Uterus (tissue), 4 donors: Measurements from ENCODE around the gene EVC2. TPM values are rescaled to one million over a fixed set of nuclear protein-coding genes. Genes with fewer than 3 reads are reported as not detected.

ENCODE experiments used
- DNase-seq, 2 donors: peaks; one replicate each; pipeline ENCODE4 v3.0.0-alpha.2; 2019 to 2020
- H3K27ac ChIP-seq, 2 donors: fragments of 200-600 bp; sonication (generic); 1 replicate in 1 of 2; 2 replicates in 1 of 2; pipeline ENCODE4 v1.5.1; 2016 to 2018
- H3K27me3 ChIP-seq, 2 donors: fragments of 200-600 bp; sonication (generic); one replicate each; pipeline ENCODE4 v1.5.1; 2018 to 2019; ENCODE audit warnings: control low read depth in 1 of 2
- H3K36me3 ChIP-seq, 2 donors: fragments of 200-600 bp; sonication (generic); one replicate each; pipeline ENCODE4 v1.5.1; 2019; ENCODE audit warnings: control low read depth in 1 of 2
- H3K4me1 ChIP-seq, 2 donors: fragments of 200-600 bp; sonication (generic); one replicate each; pipeline ENCODE4 v1.5.1; 2018 to 2019; ENCODE audit warnings: control low read depth in 1 of 2
- H3K4me3 ChIP-seq, 2 donors: fragments of 200-600 bp; sonication (generic); 1 replicate in 1 of 2; 2 replicates in 1 of 2; pipeline ENCODE4 v1.5.1; 2018 to 2019; ENCODE audit warnings: mild to moderate bottlenecking in 1 of 2
- H3K9me3 ChIP-seq, 2 donors: fragments of 200-600 bp; sonication (generic); one replicate each; pipeline ENCODE4 v1.5.1; 2019; ENCODE audit warnings: control low read depth in 1 of 2
- POLR2A ChIP-seq, 2 donors: fragments of 450-650 bp; IDR thresholded peaks; one replicate each; pipeline ENCODE4 v1.6.1; 2016; ENCODE audit warnings: antibody characterized with exemption in 2 of 2, mild to moderate bottlenecking in 1 of 2, moderate library complexity in 1 of 2
- intact Hi-C: fragments of 100-400 bp; cut with DNase I; formaldehyde crosslinking; loops from one replicate; pipeline ENCODE4 v1.15.1; 2023; ENCODE audit warnings: low total_unique reads
- total RNA-seq, 4 donors: library from RNA; depleted of rRNA in 3 of 4; stranded (reverse); fragments of >200 nt in 3 of 4; gene quantifications; one replicate each; pipeline versions ENCODE4 v1.1.0 to v1.2.4, GENCODE V29; 2014 to 2023
- TF ChIP-seq, protein P1 (sequence below), 4 experiments: fragments of 200-600 bp in 2 of 4; fragments of 450-650 bp in 2 of 4; sonication (generic) in 2 of 4; IDR thresholded peaks; one replicate each; pipeline ENCODE4 v1.5.1; 2016 to 2019; ENCODE audit warnings: antibody characterized with exemption in 4 of 4, mild to moderate bottlenecking in 2 of 4, moderate library complexity in 1 of 4
- donor health status: DM: yes; HTN: yes; CAD: no.

Gene EVC2
- total RNA-seq, 4 donors from 2014 or later = 5.6 to 21.8 (median 14.8) TPM

DNA sequence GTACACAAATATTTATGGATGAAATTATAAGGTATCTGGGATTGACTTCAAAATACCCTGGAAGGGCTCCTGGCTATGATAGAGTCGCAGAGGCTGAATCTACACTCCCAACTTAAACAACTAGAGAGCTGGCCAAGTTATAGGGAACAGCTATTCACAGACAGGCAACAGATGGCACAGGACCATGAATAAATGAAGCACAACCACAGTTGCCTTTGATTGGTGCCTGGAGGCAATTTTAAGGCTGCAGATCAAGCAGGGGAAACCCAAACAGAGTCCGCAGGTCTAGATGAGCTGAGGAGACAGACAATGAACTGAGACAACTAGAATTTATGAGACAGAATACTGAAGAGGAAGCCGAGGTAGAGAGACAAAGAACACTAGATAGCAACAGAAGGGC lies 155.9 kb downstream of the EVC2 start:
- no peak overlapping the region for H3K4me3 ChIP-seq
- H3K27me3 ChIP-seq = no peaks in the 10 kb centered on the region
- intact Hi-C loops = no loop called here
- DNase-seq = no peak
- H3K4me1 ChIP-seq = no peaks in the 10 kb centered on the region
- no peak for TF ChIP-seq POLR2A (IDR thresholded peaks at IDR 0.05)
- TF ChIP-seq, protein P1, sequence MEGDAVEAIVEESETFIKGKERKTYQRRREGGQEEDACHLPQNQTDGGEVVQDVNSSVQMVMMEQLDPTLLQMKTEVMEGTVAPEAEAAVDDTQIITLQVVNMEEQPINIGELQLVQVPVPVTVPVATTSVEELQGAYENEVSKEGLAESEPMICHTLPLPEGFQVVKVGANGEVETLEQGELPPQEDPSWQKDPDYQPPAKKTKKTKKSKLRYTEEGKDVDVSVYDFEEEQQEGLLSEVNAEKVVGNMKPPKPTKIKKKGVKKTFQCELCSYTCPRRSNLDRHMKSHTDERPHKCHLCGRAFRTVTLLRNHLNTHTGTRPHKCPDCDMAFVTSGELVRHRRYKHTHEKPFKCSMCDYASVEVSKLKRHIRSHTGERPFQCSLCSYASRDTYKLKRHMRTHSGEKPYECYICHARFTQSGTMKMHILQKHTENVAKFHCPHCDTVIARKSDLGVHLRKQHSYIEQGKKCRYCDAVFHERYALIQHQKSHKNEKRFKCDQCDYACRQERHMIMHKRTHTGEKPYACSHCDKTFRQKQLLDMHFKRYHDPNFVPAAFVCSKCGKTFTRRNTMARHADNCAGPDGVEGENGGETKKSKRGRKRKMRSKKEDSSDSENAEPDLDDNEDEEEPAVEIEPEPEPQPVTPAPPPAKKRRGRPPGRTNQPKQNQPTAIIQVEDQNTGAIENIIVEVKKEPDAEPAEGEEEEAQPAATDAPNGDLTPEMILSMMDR (IDR thresholded peaks at IDR 0.05) = no peak
- H3K9me3 ChIP-seq = no peaks in the 10 kb centered on the region
- H3K27ac ChIP-seq = no peak overlapping the region
- no peaks in the 10 kb centered on the region for H3K36me3 ChIP-seq

DNA sequence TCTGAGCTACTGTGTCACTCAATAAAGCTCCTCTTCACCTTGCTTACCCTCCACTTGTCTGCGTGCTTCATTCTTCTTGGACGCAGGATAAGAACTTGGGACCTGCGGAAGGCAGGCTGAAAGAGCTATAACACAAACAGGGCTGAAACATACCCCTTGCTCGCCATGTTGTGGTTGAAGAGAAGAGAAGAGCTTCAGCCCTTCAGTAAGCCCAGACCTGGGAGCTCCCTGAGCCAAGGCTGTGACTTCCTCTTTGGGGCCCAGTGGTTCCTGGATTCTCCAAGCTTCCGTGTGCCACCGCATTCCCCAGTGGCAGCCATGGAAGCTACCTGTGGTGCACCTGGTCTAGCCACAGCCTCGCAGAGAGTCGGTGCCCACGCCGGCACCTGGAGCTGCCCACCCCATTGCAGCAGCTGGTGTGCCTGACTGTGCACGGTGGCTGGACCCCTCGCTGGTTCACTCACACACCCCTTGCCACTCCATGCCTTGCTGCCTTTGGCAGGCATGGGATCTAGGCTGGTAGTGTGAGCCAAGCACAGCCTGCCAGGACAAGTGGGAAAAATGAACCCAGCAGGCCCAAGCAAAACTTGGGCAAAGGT lies 160.6 kb downstream of the EVC2 start:
- H3K4me1 ChIP-seq = no peaks in the 10 kb centered on the region
- DNase-seq = no peak
- H3K9me3 ChIP-seq = no peaks in the 10 kb centered on the region
- no peak overlapping the region for H3K4me3 ChIP-seq
- no peak for TF ChIP-seq POLR2A (IDR thresholded peaks at IDR 0.05)
- TF ChIP-seq, protein P1 (IDR thresholded peaks at IDR 0.05) = no peak
- H3K36me3 ChIP-seq = no peaks in the 10 kb centered on the region
- H3K27me3 ChIP-seq = no peaks in the 10 kb centered on the region
- intact Hi-C loops = no loop called here
- no peak overlapping the region for H3K27ac ChIP-seq

DNA sequence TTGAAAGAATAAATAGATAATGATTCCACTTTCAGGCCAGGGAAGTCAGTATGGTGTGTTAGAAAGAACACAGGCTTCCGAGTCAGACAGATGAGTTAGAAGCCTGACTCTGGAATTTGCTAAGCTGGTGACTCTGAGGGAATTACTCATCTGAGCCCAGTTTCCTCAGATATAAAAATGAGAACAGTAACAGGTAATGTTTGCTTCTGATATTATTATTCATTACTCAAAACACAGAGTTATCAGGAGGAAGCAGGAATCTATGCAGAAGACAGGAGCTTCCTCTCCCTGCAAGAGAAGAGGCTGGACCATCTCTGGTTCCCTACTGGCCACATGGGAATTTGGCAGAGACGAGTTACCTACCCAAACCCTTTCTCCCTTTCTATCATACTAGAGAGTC lies 163.1 kb downstream of the EVC2 start:
- TF ChIP-seq, protein P1 (IDR thresholded peaks at IDR 0.05) = no peak
- no peak for TF ChIP-seq POLR2A (IDR thresholded peaks at IDR 0.05)
- Histone ChIP-seq H3K36me3 (no peaks in the 10 kb centered on the region), H3K27me3 (no peaks in the 10 kb centered on the region), H3K4me3 (no peak overlapping the region), H3K27ac (no peak overlapping the region), H3K9me3 (no peaks in the 10 kb centered on the region), H3K4me1 (no peaks in the 10 kb centered on the region)
- no peak for DNase-seq
- intact Hi-C loops = no loop called here

DNA sequence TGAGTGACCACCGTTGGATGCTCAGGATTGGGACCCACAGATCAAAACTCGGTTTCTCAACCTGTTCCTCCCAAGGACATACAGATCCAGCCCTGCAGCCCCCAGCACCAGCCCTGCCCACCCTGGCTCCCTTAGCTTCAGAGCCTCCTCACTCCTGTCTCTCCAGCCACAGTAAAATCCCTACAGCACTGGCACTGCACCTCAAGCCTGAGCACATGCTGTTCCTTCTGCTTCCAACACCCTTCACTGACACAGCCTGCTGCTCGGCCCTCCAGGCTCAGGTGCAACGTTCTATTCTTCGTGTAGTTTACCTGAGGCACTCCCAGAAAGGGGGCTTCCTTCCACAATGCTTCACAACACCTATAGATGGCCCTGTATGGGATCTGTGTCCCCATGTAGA lies 163.6 kb downstream of the EVC2 start:
- Histone ChIP-seq H3K4me3 (no peak overlapping the region), H3K27ac (no peak overlapping the region), H3K4me1 (no peaks in the 10 kb centered on the region), H3K27me3 (no peaks in the 10 kb centered on the region), H3K9me3 (no peaks in the 10 kb centered on the region), H3K36me3 (no peaks in the 10 kb centered on the region)
- DNase-seq = no peak
- TF ChIP-seq, protein P1 (IDR thresholded peaks at IDR 0.05) = no peak
- TF ChIP-seq POLR2A (IDR thresholded peaks at IDR 0.05) = no peak
- intact Hi-C loops = no loop called here

DNA sequence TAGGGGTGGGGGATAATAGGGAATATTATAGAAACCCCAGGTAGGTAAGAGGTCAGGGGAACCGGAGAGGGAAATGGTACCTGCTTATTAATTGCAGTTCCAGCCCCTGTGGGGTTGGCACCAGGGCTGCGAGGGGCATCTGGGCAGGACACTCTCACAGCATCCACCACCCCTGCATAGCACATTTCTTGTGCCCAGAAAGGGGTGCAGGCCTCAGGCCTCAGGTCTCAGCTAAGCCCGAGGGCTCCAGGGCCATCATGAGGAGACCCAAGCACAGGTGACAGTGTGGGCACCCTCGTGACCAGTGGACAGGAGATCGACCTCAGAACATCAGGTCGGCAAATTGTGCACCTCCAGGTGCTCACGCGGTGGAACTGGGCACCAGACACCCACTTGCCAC lies 164.7 kb downstream of the EVC2 start:
- Histone ChIP-seq H3K9me3 (no peaks in the 10 kb centered on the region), H3K27me3 (no peaks in the 10 kb centered on the region), H3K27ac (no peak overlapping the region), H3K4me3 (no peak overlapping the region), H3K4me1 (no peaks in the 10 kb centered on the region), H3K36me3 (no peaks in the 10 kb centered on the region)
- intact Hi-C loops = no loop called here
- no peak for TF ChIP-seq POLR2A (IDR thresholded peaks at IDR 0.05)
- TF ChIP-seq, protein P1 (IDR thresholded peaks at IDR 0.05) = no peak
- no peak for DNase-seq
